Measurements from ENCODE around the gene CCDC50. TPM values are rescaled to one million over a fixed set of nuclear protein-coding genes. Genes with fewer than 3 reads are reported as not detected.
A peak's percentile ranks its signal among the peaks of the same experiment; 100 is the strongest.

CCDC50 gene
- polyA plus RNA-seq, 3 donors = 20.3 to 67.6 (median 46.1) TPM

GRCh38 chr3:191313296-191313695, 15.9 kb upstream of the CCDC50 start:
- H3K27ac ChIP-seq (ENCODE audit: low read depth, low read length) = no peak overlapping the region
- WGBS, 3 donors = 80 to 88% (median 85%) methylated on average over 2 of the region's 2 CpGs

GRCh38 chr3:191314109-191314728, 15.0 kb upstream of the CCDC50 start:
- H3K27ac ChIP-seq (ENCODE audit: low read depth, low read length) = no peak overlapping the region
- WGBS, 3 donors = 71 to 81% (median 81%) methylated on average over 5 of the region's 5 CpGs

GRCh38 chr3:191316876-191317603, 12.2 kb upstream of the CCDC50 start:
- 92 to 97% (median 96%) methylated on average over 38 to 40 of the region's 40 CpGs for WGBS, 3 donors
- no peak overlapping the region for H3K27ac ChIP-seq (ENCODE audit: low read depth, low read length)

- WGBS, 3 donors = 77 to 92% (median 88%) methylated on average over 5 of the region's 5 CpGs
- no peak overlapping the region for H3K27ac ChIP-seq (ENCODE audit: low read depth, low read length)
Measured at GRCh38 chr3:191320316-191320715, 8.9 kb upstream of the CCDC50 start.

- no peak overlapping the region for H3K27ac ChIP-seq (ENCODE audit: low read depth, low read length)
- WGBS, 3 donors = 88 to 90% (median 89%) methylated on average over 4 of the region's 4 CpGs
Measured at GRCh38 chr3:191321019-191321767, 8.0 kb upstream of the CCDC50 start.

- H3K27ac ChIP-seq (ENCODE audit: low read depth, low read length) = no peak overlapping the region
- WGBS, 3 donors = 90 to 98% (median 94%) methylated on average over 2 of the region's 2 CpGs
Measured at GRCh38 chr3:191324936-191325335, 4.3 kb upstream of the CCDC50 start.

- 23 to 85% (median 29%) methylated on average over 2 of the region's 2 CpGs for WGBS, 3 donors
- H3K27ac ChIP-seq (ENCODE audit: low read depth, low read length) = no peak overlapping the region
Measured at GRCh38 chr3:191327526-191327925, 1.7 kb upstream of the CCDC50 start.

- H3K27ac ChIP-seq (ENCODE audit: low read depth, low read length) = no peak overlapping the region
- 45 to 61% (median 54%) methylated on average over 9 of the region's 9 CpGs for WGBS, 3 donors
Measured at GRCh38 chr3:191328383-191328961, 722 bp upstream of the CCDC50 start.

- WGBS, 3 donors = 1 to 5% (median 3%) methylated on average over 30 to 37 of the region's 37 CpGs
- peak within 1 kb of the TSS; percentile 60 for H3K27ac ChIP-seq (ENCODE audit: low read depth, low read length)
Measured at GRCh38 chr3:191329654-191330529, 698 bp downstream of the CCDC50 start, which contains the start of gene UTS2B. Gene UTS2B, minus strand, starts transcription at chr3:191330526. Its CDS starts 48,337 bp downstream, at chr3:191282189.

GRCh38 chr3:191330530-191331048, 1.4 kb downstream of the CCDC50 start:
- WGBS, 3 donors = 17 to 47% (median 30%) methylated on average over 11 of the region's 11 CpGs

GRCh38 chr3:191331388-191331787, 2.2 kb downstream of the CCDC50 start:
- H3K27ac ChIP-seq (ENCODE audit: low read depth, low read length) = no peak overlapping the region
- 55 to 70% (median 64%) methylated on average over 3 of the region's 3 CpGs for WGBS, 3 donors

More at GRCh38 chr3:191330530-191331048, 1.4 kb downstream of the CCDC50 start:
- no peak overlapping the region for H3K27ac ChIP-seq (ENCODE audit: low read depth, low read length)

- WGBS, 3 donors = 90 to 95% (median 94%) methylated on average over 3 of the region's 3 CpGs
Measured at GRCh38 chr3:191333298-191333880, 4.2 kb downstream of the CCDC50 start.

GRCh38 chr3:191334346-191334893, 5.2 kb downstream of the CCDC50 start:
- no peak overlapping the region for H3K27ac ChIP-seq (ENCODE audit: low read depth, low read length)
- WGBS, 3 donors = 81 to 93% (median 86%) methylated on average over 4 of the region's 4 CpGs

More at GRCh38 chr3:191333298-191333880, 4.2 kb downstream of the CCDC50 start:
- no peak overlapping the region for H3K27ac ChIP-seq (ENCODE audit: low read depth, low read length)

- H3K27ac ChIP-seq (ENCODE audit: low read depth, low read length) = no peak overlapping the region
- 60 to 77% (median 65%) methylated on average over 2 of the region's 2 CpGs for WGBS, 3 donors
Measured at GRCh38 chr3:191336833-191337232, 7.6 kb downstream of the CCDC50 start.

- no peak overlapping the region for H3K27ac ChIP-seq (ENCODE audit: low read depth, low read length)
Measured at GRCh38 chr3:191338177-191338488, 8.9 kb downstream of the CCDC50 start.

GRCh38 chr3:191339316-191339917, 10.2 kb downstream of the CCDC50 start:
- WGBS, 3 donors = 58 to 62% (median 61%) methylated on average over 3 of the region's 3 CpGs
- H3K27ac ChIP-seq (ENCODE audit: low read depth, low read length) = no peak overlapping the region

More at GRCh38 chr3:191338177-191338488, 8.9 kb downstream of the CCDC50 start:
- WGBS, 3 donors = 88 to 92% (median 91%) methylated on average over 4 of the region's 4 CpGs

GRCh38 chr3:191340351-191340750, 11.2 kb downstream of the CCDC50 start:
- 97 to 99% (median 98%) methylated on average over 2 of the region's 2 CpGs for WGBS, 3 donors
- no peak overlapping the region for H3K27ac ChIP-seq (ENCODE audit: low read depth, low read length)

Measured in adipose tissue (tissue), 3 donors.